Measurements from ENCODE around the gene PCNA. TPM values are rescaled to one million over a fixed set of nuclear protein-coding genes. Genes with fewer than 3 reads are reported as not detected.

Gene PCNA
- 371 to 410 TPM (median 381 TPM) in 5 replicates for total RNA-seq (2022; extraction: Qiagen RNA extraction)

GRCh38 chr20:5119435-5120184 is at the start of gene PCNA:
PCNA (minus strand) TSS chr20:5119958; CDS start chr20:5119798, 160 bp downstream.

DNA sequence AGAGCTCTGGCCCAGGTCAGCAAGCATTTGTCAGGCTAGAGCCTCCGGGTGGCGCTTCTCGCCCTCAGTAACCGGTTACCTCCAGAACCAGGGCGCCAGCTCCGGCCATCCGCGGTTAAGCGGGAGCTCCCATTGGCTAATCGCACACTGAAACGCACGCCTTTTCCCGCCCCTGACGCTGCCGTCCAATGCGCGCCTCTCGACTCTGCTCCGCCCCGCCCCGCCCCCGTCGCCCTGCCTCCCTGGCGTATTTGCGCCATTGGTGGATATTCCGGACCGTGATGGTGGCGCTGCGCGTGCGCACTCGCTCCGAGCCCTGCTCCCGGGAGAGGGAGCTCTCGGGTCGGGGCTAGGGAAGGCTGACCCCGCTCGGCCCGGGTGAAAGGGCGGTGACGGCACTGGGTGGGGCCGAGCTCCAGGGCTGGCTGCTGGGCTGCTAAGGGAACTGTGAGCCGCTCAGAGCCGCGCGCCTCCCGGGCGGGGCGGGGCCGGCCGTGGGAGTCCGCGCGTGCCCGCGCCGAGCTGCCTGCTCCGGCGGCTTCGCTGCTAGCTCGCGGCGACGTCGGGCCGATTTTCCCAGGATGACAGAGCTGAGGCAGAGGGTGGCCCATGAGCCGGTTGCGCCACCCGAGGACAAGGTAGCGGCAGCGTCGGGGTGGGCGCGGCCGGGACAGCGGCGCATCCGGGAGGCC is 6.9 kb upstream of the PCNA start, which contains the start of gene CDS2:
Gene CDS2 (plus strand): TSS at position 497 of the 692 bp plus-strand sequence. CDS start 85 bp downstream, at position 582.

Other genes with a start within 250 kb of the PCNA start
- gene SLC23A2, start 118.4 kb downstream of the PCNA start, total RNA-seq (2022; extraction: Qiagen RNA extraction) = 12.5 to 14.7 TPM (median 14.4 TPM) in 5 replicates
- gene TMEM230, start 6.9 kb downstream of the PCNA start, total RNA-seq (2022; extraction: Qiagen RNA extraction) = 104 to 108 TPM (median 105 TPM) in 5 replicates
- 48.1 to 63.1 TPM (median 56.7 TPM) in 5 replicates for gene CDS2, start 7.0 kb upstream of the PCNA start, total RNA-seq (2022; extraction: Qiagen RNA extraction)
- gene PROKR2, start 197.0 kb upstream of the PCNA start, total RNA-seq (2022; extraction: Qiagen RNA extraction) = not detected in 5 replicates